GM19467 (cell line): ENCODE measurements around the gene OSBPL3.

Source experiments
- ATAC-seq: cut with Tn5 transposase; IDR thresholded peaks from one replicate; pipeline ENCODE4 v1.9.1; 2021; ENCODE audit warnings: mild to moderate bottlenecking, moderate library complexity; ENCODE audit not compliant: unreplicated experiment

Gene OSBPL3

DNA sequence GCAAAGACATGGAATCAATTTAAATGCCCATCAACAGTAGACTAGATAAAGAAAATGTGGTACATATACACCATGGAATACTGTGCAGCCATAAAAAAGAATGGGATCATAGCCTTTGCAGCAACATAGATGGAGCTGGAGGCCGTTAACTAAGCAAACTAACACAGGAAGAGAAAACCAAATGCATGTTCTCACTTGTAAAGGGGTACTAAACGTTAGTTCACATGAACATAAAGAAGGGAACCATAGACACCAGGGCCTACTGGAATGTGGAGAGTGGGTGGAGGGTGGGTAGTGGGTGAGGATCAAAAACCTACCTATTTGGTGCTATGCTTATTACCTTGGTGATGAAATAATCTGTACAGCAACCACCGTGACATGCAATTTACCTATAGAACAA, 144.3 kb downstream of the OSBPL3 start:
- ATAC-seq = peak; percentile 19

- no peak for ATAC-seq
These were observed 145.7 kb downstream of the OSBPL3 start for GRCh38 chr7:24834128-24834798.

GRCh38 chr7:24833549-24833948, 146.4 kb downstream of the OSBPL3 start:
- ATAC-seq = no peak

DNA sequence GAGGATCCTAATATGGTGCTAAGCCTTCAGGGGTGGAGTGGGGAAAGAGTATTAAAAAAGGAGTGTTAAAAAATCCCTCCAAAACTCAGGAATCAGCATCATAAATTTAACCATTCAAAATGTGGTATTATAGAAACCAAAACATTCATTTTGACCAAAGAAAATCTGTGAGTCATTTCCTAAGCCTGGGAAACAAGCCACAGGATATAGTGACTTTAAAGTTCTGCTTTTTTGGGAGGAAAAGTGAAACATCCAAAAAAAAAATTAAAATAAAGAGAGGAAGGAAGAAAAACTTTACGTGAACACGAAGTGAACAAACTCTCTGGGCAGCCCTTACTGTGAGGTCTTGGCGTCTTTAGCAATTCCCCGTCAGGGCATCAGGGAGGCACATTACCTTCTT, 148.7 kb downstream of the OSBPL3 start:
- ATAC-seq = no peak

DNA sequence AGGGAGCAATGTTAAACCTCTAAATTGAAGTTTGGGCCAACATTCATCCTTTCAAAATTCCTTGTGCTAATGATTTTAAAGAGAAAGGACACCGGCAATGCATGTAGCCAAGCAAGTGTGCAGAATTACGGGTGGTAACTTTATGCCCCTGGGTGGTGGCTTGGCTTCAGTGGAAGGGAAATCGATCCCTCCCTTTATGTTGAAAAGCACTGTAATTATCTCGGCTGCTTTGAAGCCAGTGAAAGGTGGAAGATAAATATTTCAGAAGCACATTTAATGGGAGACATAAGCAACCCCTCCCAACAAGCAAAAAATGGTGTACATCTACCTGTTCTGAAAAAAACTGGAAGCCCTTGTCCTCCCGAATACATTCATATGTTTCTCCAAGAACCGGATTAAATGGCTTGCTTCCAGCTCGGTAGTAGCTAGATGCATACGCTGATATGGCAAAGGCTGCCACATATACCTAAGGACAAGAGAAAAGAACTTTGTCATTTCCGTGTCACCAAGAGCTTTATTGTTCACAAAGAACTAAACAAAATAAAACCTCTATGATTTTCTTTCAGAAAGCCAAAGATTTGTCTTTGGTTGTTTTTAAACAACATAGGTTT, 149.4 kb downstream of the OSBPL3 start:
- ATAC-seq = no peak

GRCh38 chr7:24829787-24830186, 150.2 kb downstream of the OSBPL3 start:
- no peak for ATAC-seq

DNA sequence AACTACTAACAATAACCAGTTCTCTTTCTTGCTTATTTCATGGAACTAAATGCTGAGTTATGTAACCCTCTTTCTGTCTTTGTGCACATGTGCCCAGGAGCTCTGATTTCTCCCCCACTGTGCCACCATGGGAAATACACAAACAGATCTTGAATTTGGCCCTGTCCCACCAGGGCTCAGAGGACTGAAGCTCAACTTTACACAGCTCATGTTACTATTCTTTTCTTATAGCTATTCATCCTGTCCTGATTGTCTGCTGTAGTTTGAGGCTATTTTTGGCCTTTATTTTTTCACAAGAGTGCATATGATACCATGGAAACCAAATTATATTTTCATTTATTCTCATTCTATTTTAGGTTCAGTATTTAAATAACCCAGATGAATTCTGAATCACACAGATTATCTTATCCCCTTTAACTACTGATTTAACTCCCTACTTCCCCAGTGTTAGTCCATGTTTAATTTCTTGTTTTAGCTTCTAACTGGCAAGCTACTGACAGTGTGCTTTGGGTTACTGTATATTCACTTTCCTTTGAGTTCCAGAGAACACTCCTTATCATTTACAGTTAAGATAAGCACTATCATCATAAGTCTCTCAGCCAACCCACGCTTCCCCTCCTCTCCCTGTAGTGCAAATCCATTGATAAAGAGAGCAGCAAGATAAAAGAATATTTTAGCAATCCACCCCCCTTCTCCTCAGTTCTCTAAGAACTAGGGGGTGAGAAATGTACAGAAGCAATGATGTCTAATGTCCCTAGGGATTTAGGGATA, 150.9 kb downstream of the OSBPL3 start:
- no peak for ATAC-seq

GRCh38 chr7:24827589-24827988, 152.4 kb downstream of the OSBPL3 start:
- no peak for ATAC-seq

DNA sequence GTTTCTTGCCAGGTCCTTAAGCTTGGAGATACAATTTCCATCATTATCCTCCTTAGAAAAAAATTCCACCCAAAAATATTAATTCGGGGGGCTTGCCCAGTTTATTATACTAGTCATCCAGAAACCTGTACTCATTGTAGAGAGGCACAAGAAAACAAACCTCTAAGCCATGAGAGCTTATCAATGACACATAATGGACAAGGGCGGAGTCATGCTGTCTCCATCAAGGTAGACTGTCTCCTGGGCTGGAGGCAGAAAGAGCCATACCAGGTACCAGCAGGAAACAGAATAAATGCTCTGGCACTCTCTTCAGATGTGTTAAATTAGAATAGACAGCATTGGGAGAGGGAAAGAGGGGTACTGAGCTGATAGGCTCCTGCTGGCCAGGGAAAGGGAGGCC, 153.0 kb downstream of the OSBPL3 start:
- ATAC-seq = no peak

GRCh38 chr7:24826662-24827020, 153.3 kb downstream of the OSBPL3 start:
- no peak for ATAC-seq

- no peak for ATAC-seq
These were observed 153.9 kb downstream of the OSBPL3 start for GRCh38 chr7:24825931-24826661.

DNA sequence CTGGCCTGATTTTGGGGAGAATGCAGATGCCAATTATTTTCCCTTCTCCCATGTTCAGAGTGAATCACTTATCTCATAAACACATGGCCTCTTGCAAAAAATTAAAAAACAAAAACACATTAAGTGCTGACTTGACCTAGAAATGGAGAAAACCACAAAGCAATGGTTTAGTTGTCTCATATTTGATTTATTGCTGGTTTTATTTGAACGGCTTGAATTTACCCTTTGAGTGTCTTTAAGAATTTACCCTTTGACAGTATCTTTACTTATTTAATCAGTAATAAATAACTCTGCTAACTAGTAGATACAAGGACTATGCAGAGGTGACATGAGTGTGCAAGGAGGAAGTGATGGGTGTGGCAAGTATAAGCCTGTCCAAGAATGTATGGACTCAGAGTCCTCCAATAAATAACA, 154.6 kb downstream of the OSBPL3 start:
- ATAC-seq = no peak

DNA sequence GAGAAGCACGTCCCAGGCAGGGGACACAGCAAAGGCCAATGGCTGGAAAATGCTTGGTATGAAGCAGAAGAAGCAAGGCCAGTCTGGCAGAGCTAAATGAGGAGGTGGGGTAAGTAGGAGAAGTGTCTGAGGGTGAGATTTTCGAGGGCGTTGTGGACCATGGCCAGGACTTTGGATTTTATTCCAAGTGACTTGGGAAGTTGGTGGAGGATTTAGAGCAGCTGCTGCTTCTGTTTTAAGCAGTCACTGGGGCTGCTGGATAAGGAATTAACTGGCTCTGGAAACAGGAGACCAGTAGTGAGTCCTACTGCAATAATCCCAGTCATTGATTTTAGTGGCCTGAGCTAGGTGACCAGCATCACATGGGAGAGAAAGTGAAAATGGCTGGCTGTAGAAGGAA, 155.1 kb downstream of the OSBPL3 start:
- no peak for ATAC-seq

GRCh38 chr7:24824400-24824799, 155.6 kb downstream of the OSBPL3 start:
- ATAC-seq = no peak

- ATAC-seq = no peak
These were observed 158.3 kb downstream of the OSBPL3 start for GRCh38 chr7:24821754-24822054.

GRCh38 chr7:24821045-24821753, 158.8 kb downstream of the OSBPL3 start:
- ATAC-seq = peak; percentile 78

GRCh38 chr7:24820730-24821044, 159.3 kb downstream of the OSBPL3 start:
- no peak for ATAC-seq

GRCh38 chr7:24819916-24820689, 159.9 kb downstream of the OSBPL3 start:
- ATAC-seq = peak; percentile 50

DNA sequence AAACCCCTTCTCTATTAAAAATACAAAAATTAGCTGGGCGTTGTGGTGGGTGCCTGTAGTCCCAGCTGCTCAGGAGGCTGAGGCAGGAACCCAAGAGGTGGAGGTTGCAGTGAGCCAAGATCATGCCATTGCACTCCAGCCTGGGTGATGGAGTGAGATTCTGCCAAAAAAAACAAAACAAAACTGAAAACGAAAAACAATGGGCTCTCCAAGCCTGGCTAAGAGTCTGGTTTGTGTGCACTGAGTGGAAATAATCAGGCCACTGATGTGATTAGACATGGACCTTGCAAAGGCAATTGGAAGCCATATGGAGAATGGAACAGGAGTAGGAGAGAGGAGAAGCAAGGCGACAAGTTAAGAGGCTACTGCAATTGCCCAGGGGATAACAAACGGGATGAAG, 162.6 kb downstream of the OSBPL3 start:
- ATAC-seq = no peak

DNA sequence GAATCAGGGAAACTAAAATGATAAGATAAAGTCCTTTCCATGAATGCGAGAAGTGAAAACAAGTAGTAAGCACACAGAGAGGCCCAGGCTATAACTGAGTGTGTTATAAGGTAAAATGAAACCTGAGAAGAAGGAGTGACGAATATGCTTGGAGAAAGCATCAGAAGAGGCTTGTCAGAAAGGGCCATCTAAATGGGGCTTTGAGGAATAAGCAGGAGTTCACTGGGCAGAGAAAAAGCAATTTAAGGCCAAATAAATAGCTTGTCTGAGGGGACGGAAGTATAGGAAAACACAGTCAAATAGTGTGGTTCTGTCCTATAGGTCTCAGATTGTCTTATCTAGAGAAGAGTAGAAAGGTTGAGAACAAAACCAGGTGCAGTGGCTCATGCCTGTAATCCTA, 163.1 kb downstream of the OSBPL3 start:
- ATAC-seq = no peak
